SK-N-SH (cell line): ENCODE data around the gene ZNF532. TPM values are rescaled to one million over a fixed set of nuclear protein-coding genes. Genes with fewer than 3 reads are reported as not detected.

ENCODE experiments used
- CTCF ChIA-PET: fragments of 300-600, 350-600 bp; formaldehyde crosslinking; extraction: SDS; loops from one replicate; lab custom pipeline; 2021; lab: Yijun Ruan, JAX
- POLR2A ChIA-PET: fragments of 350-600 bp; sonication (Branson Sonifier 250); formaldehyde crosslinking; extraction: SDS; loops from one replicate; lab custom pipeline; 2020; ENCODE audit warnings: antibody characterized with exemption, inconsistent platforms; lab: Yijun Ruan, JAX
- DNase-seq: peaks from one replicate; pipeline ENCODE4 v3.0.0; 2012
- H2AFZ ChIP-seq: fragments of 200-600 bp; sonication (generic); 2 replicates; pipeline ENCODE4 v1.8.1; 2016; ENCODE audit warnings: antibody characterized with exemption, mild to moderate bottlenecking, low read depth
- H3F3A ChIP-seq: fragments of 200-600 bp; sonication (generic); replicated peaks from 2 replicates; pipeline ENCODE3; 2016; ENCODE audit warnings: antibody characterized with exemption, mild to moderate bottlenecking; ENCODE audit not compliant: insufficient read depth
- H3K27ac ChIP-seq, 2 experiments: fragments of 200-500 bp in 1 of 2; fragments of 200-600 bp in 1 of 2; sonication (Bioruptor generic) in 1 of 2; sonication (generic), shearing (Covaris generic) in 1 of 2; 2 replicates each; pipeline versions ENCODE4 v1.5.1 to v1.6.1; 2014 to 2016; ENCODE audit warnings: low read depth in 2 of 2, inconsistent platforms in 1 of 2, low read length in 1 of 2, mild to moderate bottlenecking in 1 of 2, mixed read lengths in 1 of 2
- H3K27me3 ChIP-seq: fragments of 200-600 bp; sonication (generic), shearing (Covaris generic); 2 replicates; pipeline ENCODE4 v1.6.1; 2016; ENCODE audit warnings: mixed run types; ENCODE audit not compliant: insufficient read depth
- H3K36me3 ChIP-seq, 2 experiments: fragments of 200-500 bp in 1 of 2; fragments of 200-600 bp in 1 of 2; sonication (Bioruptor generic) in 1 of 2; sonication (generic) in 1 of 2; replicated peaks in 1 of 2; 2 replicates each; pipeline versions ENCODE3 to v1.5.1; 2014 to 2016; ENCODE audit warnings: low read length in 1 of 2, mild to moderate bottlenecking in 1 of 2; ENCODE audit not compliant: insufficient read depth in 2 of 2, control insufficient read depth in 1 of 2
- H3K4me1 ChIP-seq, 2 experiments: fragments of 200-500 bp in 1 of 2; fragments of 200-600 bp in 1 of 2; sonication (Bioruptor generic) in 1 of 2; sonication (generic), shearing (Covaris generic) in 1 of 2; 2 replicates each; pipeline versions ENCODE4 v1.5.1 to v1.6.1; 2014 to 2016; ENCODE audit warnings: low read depth in 1 of 2, low read length in 1 of 2, mixed run types in 1 of 2; ENCODE audit not compliant: insufficient read depth in 2 of 2, control insufficient read depth in 1 of 2
- H3K4me2 ChIP-seq: fragments of 200-600 bp; sonication (generic), shearing (Covaris generic); 2 replicates; pipeline ENCODE4 v1.6.1; 2017; ENCODE audit warnings: mixed run types
- H3K4me3 ChIP-seq, 2 experiments: fragments of 200-500 bp in 1 of 2; fragments of 200-600 bp in 1 of 2; sonication (Bioruptor generic) in 1 of 2; sonication (generic), shearing (Covaris generic) in 1 of 2; 2 replicates each; pipeline versions ENCODE4 v1.5.1 to v1.8.1; 2014 to 2016; ENCODE audit warnings: low read depth in 2 of 2, inconsistent platforms in 1 of 2, low read length in 1 of 2, mild to moderate bottlenecking in 1 of 2, mixed read lengths in 1 of 2, moderate library complexity in 1 of 2
- H3K79me2 ChIP-seq: fragments of 200-600 bp; sonication (generic); 2 replicates; pipeline ENCODE4 v1.8.1; 2017; ENCODE audit warnings: mild to moderate bottlenecking; ENCODE audit not compliant: insufficient read depth
- H3K9ac ChIP-seq: fragments of 200-600 bp; sonication (generic); 2 replicates; pipeline ENCODE4 v1.6.1; 2017; ENCODE audit warnings: mixed run types
- H3K9me2 ChIP-seq: fragments of 200-600 bp; sonication (generic); 2 replicates; pipeline ENCODE4 v1.6.1; 2017; ENCODE audit warnings: mixed run types
- H3K9me3 ChIP-seq: fragments of 200-600 bp; sonication (generic); 2 replicates; pipeline ENCODE4 v1.6.1; 2017; ENCODE audit warnings: mixed run types, mild to moderate bottlenecking, moderate library complexity
- H4K20me1 ChIP-seq: fragments of 200-600 bp; sonication (generic); 2 replicates; pipeline ENCODE4 v1.6.1; 2017; ENCODE audit warnings: mild to moderate bottlenecking, mixed run types; ENCODE audit not compliant: insufficient read depth
- CTCF ChIP-seq: fragments of 200-600 bp; sonication (generic); IDR thresholded peaks from 2 replicates; pipeline ENCODE4 v1.6.1; 2017; ENCODE audit warnings: antibody characterized with exemption, mild to moderate bottlenecking, moderate library complexity
- EP300 ChIP-seq, 2 experiments: IDR thresholded peaks; 2 replicates each; pipeline versions ENCODE4 v1.4.0 to v1.6.1; 2012; ENCODE audit warnings: borderline replicate concordance in 1 of 2, low read depth in 1 of 2, low read length in 1 of 2
- FOSL2 ChIP-seq: IDR thresholded peaks from 2 replicates; pipeline ENCODE4 v1.4.0; 2012; ENCODE audit warnings: low read depth, mild to moderate bottlenecking, moderate library complexity, borderline replicate concordance
- FOXJ3 ChIP-seq: sonication (generic); formaldehyde crosslinking; IDR thresholded peaks from 2 replicates; pipeline ENCODE4 v1.5.1; 2020; ENCODE audit warnings: mild to moderate bottlenecking, missing genetic modification reagents
- GATA2 ChIP-seq: sonication (generic); formaldehyde crosslinking; IDR thresholded peaks from 2 replicates; pipeline ENCODE4 v1.5.0; 2020; ENCODE audit warnings: mild to moderate bottlenecking, missing genetic modification reagents
- MEF2A ChIP-seq: IDR thresholded peaks from 2 replicates; pipeline ENCODE4 v1.4.0; 2012; ENCODE audit warnings: low read depth, borderline replicate concordance
- MXI1 ChIP-seq: IDR thresholded peaks from 2 replicates; pipeline ENCODE4 v1.6.1; 2012; ENCODE audit warnings: mild to moderate bottlenecking, low read depth, low read length, improper control_type of control experiment
- NFIC ChIP-seq: IDR thresholded peaks from 2 replicates; pipeline ENCODE4 v1.4.0; 2012; ENCODE audit warnings: borderline replicate concordance
- RXRA ChIP-seq: IDR thresholded peaks from 2 replicates; pipeline ENCODE4 v1.4.0; 2012; ENCODE audit warnings: low read depth, mild to moderate bottlenecking, borderline replicate concordance
- SIN3A ChIP-seq: IDR thresholded peaks from 2 replicates; pipeline ENCODE4 v1.6.1; 2012; ENCODE audit warnings: low read depth, mild to moderate bottlenecking, low read length, moderate library complexity, borderline replicate concordance
- TAF1 ChIP-seq: IDR thresholded peaks from 2 replicates; pipeline ENCODE4 v1.6.1; 2012; ENCODE audit warnings: low read depth, mild to moderate bottlenecking, low read length, moderate library complexity, borderline replicate concordance
- TEAD4 ChIP-seq: IDR thresholded peaks from 2 replicates; pipeline ENCODE4 v1.4.0; 2012; ENCODE audit warnings: mild to moderate bottlenecking, borderline replicate concordance; ENCODE audit not compliant: insufficient read depth
- YY1 ChIP-seq: IDR thresholded peaks from 2 replicates; pipeline ENCODE4 v1.4.0; 2012; ENCODE audit warnings: low read depth, mild to moderate bottlenecking
- ZBTB33 ChIP-seq: IDR thresholded peaks from 2 replicates; pipeline ENCODE4 v1.4.0; 2012; ENCODE audit warnings: low read depth, borderline replicate concordance
- WGBS: methylation state at CpG from one replicate; pipeline ENCODE4 v1.1.6; 2017; ENCODE audit warnings: low lambda C conversion rate; 5-methylcytosine and 5-hydroxymethylcytosine counted together
- polyA plus RNA-seq, 3 experiments: library from polyadenylated mRNA; depleted of rRNA; stranded (reverse); fragments of >200 nt; gene quantifications; 2 replicates each; pipeline ENCODE4 v1.2.3, GENCODE V29; 2012
- TF ChIP-seq, protein P1 (sequence below): IDR thresholded peaks from 2 replicates; pipeline ENCODE4; 2012

The ZNF532 gene
- polyA plus RNA-seq, 1 of the 3 experiments (the other 2 are of a cell fraction), result 34.7 TPM

- H3K27ac ChIP-seq, result peak overlapping the region; percentile 64 to 100; a peak in 3 of 4 replicates
- 21% methylated on average over 13 of the region's 13 CpGs for WGBS
- H3K9ac ChIP-seq, result peak overlapping the region; percentile 72
- H3K9me3 ChIP-seq, result no peaks in the 10 kb centered on the region
- ChIA-PET CTCF (interaction anchor here (1.2 to 1.9 kb wide), 2 partner anchors 14 to 86 kb away, joined by 4 read pairs; no protein-coding TSS in a partner anchor), POLR2A (no interaction called here)
- H3K4me2 ChIP-seq, result peak overlapping the region; percentile 67
- TF ChIP-seq, protein P1, sequence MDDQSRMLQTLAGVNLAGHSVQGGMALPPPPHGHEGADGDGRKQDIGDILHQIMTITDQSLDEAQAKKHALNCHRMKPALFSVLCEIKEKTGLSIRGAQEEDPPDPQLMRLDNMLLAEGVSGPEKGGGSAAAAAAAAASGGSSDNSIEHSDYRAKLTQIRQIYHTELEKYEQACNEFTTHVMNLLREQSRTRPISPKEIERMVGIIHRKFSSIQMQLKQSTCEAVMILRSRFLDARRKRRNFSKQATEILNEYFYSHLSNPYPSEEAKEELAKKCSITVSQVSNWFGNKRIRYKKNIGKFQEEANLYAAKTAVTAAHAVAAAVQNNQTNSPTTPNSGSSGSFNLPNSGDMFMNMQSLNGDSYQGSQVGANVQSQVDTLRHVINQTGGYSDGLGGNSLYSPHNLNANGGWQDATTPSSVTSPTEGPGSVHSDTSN, result no peak
- peak; percentile 69 for TF ChIP-seq FOSL2
- no peak for TF ChIP-seq GATA2
- no peak for TF ChIP-seq MXI1
- TF ChIP-seq RXRA, result no peak
- TF ChIP-seq YY1, result no peak
- TF ChIP-seq ZBTB33, result no peak
- no peak for TF ChIP-seq TAF1
- no peak for TF ChIP-seq FOXJ3 (CRISPR knock-in tag)
- no peak; the same call in none of the 2 replicates for TF ChIP-seq NFIC
- peak; percentile 15; the same call in 1 of the 2 replicates for TF ChIP-seq CTCF
- no peak for TF ChIP-seq SIN3A
- no peak for TF ChIP-seq EP300 (IDR thresholded peaks at IDR 0.05; ENCODE audit: borderline replicate concordance in 1 of 2, low read depth in 1 of 2, low read length in 1 of 2)
- no peak for TF ChIP-seq MEF2A
- TF ChIP-seq TEAD4, result 0 out of 2 replicates have a peak, but pooled peaks have one; percentile 2
- H3K36me3 ChIP-seq, result no peaks in the 10 kb centered on the region
- H3K4me1 ChIP-seq, result peaks cover 4 to 39% of the 10 kb centered on the region in 2 experiments; a peak in 3 of 4 replicates
- no peaks in the 10 kb centered on the region for H3K9me2 ChIP-seq
- DNase-seq, result no peak
- no peaks in the 10 kb centered on the region for H4K20me1 ChIP-seq
- peak overlapping the region; percentile 63; the same call in 1 of the 2 replicates for H2AFZ ChIP-seq
- peaks cover 58% of the 10 kb centered on the region for H3F3A ChIP-seq
- peak overlapping the region in 1 of 2 experiments; percentile 41; a peak in 2 of 4 replicates for H3K4me3 ChIP-seq
- H3K79me2 ChIP-seq, result no peaks in the 10 kb centered on the region
- H3K27me3 ChIP-seq, result no peaks in the 10 kb centered on the region
Measured at GRCh38 chr18:58998401-58999203, 133.9 kb downstream of the ZNF532 start.
